HG02610 (cell line): ENCODE results near the gene SLIT3.

Source experiments
- ATAC-seq: cut with Tn5 transposase; IDR thresholded peaks from one replicate; pipeline ENCODE4 v1.9.1; 2021; ENCODE audit warnings: mild to moderate bottlenecking, moderate library complexity; ENCODE audit not compliant: unreplicated experiment

Gene SLIT3

GRCh38 chr5:169009123-169009522 is 291.8 kb downstream of the SLIT3 start:
- no peak for ATAC-seq

GRCh38 chr5:169006842-169007790 is 293.8 kb downstream of the SLIT3 start:
- no peak for ATAC-seq

- no peak for ATAC-seq
Observed at GRCh38 chr5:169004551-169004950, 296.4 kb downstream of the SLIT3 start.

- no peak for ATAC-seq
Observed at GRCh38 chr5:169003721-169004541, 297.0 kb downstream of the SLIT3 start.

- no peak for ATAC-seq
Observed at GRCh38 chr5:169002953-169003555, 297.9 kb downstream of the SLIT3 start.

- ATAC-seq: no peak
Observed at GRCh38 chr5:169001394-169001793, 299.5 kb downstream of the SLIT3 start.

- ATAC-seq: no peak
Observed at GRCh38 chr5:168995024-168995423, 305.9 kb downstream of the SLIT3 start.

GRCh38 chr5:168992687-168993086 is 308.3 kb downstream of the SLIT3 start:
- ATAC-seq: no peak

GRCh38 chr5:168992016-168992415 is 308.9 kb downstream of the SLIT3 start:
- ATAC-seq: no peak

- no peak for ATAC-seq
Observed at GRCh38 chr5:168991311-168991710, 309.6 kb downstream of the SLIT3 start.

- no peak for ATAC-seq
Observed at GRCh38 chr5:168990679-168991078, 310.3 kb downstream of the SLIT3 start.

- no peak for ATAC-seq
Observed at GRCh38 chr5:168989731-168990505, 311.0 kb downstream of the SLIT3 start.

GRCh38 chr5:168988699-168989098 is 312.2 kb downstream of the SLIT3 start:
- no peak for ATAC-seq

- ATAC-seq: peak; percentile 70
Observed at GRCh38 chr5:168987543-168988300, 313.2 kb downstream of the SLIT3 start.

GRCh38 chr5:168985454-168985853 is 315.5 kb downstream of the SLIT3 start:
- ATAC-seq: no peak

- no peak for ATAC-seq
Observed at GRCh38 chr5:168984135-168984675, 316.7 kb downstream of the SLIT3 start.

GRCh38 chr5:168979135-168979534 is 321.8 kb downstream of the SLIT3 start:
- no peak for ATAC-seq

GRCh38 chr5:168978500-168978899 is 322.4 kb downstream of the SLIT3 start:
- ATAC-seq: no peak

GRCh38 chr5:168978015-168978414 is 322.9 kb downstream of the SLIT3 start:
- no peak for ATAC-seq
